GM12878 (cell line): Measurements from ENCODE around the gene PTGIS.

Experiments
- BCL11A ChIP-seq: IDR thresholded peaks from 2 replicates; pipeline ENCODE4 v1.6.1; 2011; ENCODE audit warnings: low read depth, low read length
- BHLHE40 ChIP-seq, 2 experiments: fragments of 450-650 bp in 1 of 2; IDR thresholded peaks; 2 replicates each; pipeline ENCODE4 v1.6.1; 2011 to 2017; ENCODE audit warnings: low read depth in 2 of 2, borderline replicate concordance in 1 of 2, improper control_type of control experiment in 1 of 2, low read length in 1 of 2, mild to moderate bottlenecking in 1 of 2
- CBX3 ChIP-seq: fragments of 200-600 bp; sonication (generic); IDR thresholded peaks from 2 replicates; pipeline ENCODE4 v1.6.1; 2016; ENCODE audit warnings: low read depth, borderline replicate concordance
- CEBPB ChIP-seq, 2 experiments: fragments of 150-350 bp in 1 of 2; IDR thresholded peaks; 2 replicates each; pipeline ENCODE4 v1.6.1; 2012 to 2014; ENCODE audit warnings: low read depth in 2 of 2, low read length in 2 of 2, borderline replicate concordance in 1 of 2, inconsistent platforms in 1 of 2
- CTCF ChIP-seq, 3 experiments: IDR thresholded peaks in 2 of 3; conservative IDR thresholded peaks in 1 of 3; 2 replicates each; pipeline ENCODE4 v1.5.1; 2011; ENCODE audit warnings: low read depth in 3 of 3, low read length in 3 of 3, mild to moderate bottlenecking in 3 of 3, control low read depth in 2 of 3, moderate library complexity in 2 of 3, inconsistent platforms in 1 of 3, mixed read lengths in 1 of 3; ENCODE audit not compliant: control insufficient read depth in 2 of 3, insufficient read depth in 1 of 3; ENCODE audit errors: extremely low read depth in 1 of 3
- EZH2 ChIP-seq: IDR thresholded peaks from 2 replicates; pipeline ENCODE4 v1.6.1; 2012; ENCODE audit warnings: low read depth, mild to moderate bottlenecking, control low read depth, inconsistent platforms, low read length, borderline replicate concordance; ENCODE audit not compliant: control insufficient read depth
- GABPA ChIP-seq: IDR thresholded peaks from 2 replicates; pipeline ENCODE4 v1.6.1; 2014; ENCODE audit warnings: antibody characterized with exemption, low read depth, mild to moderate bottlenecking, inconsistent platforms
- JUND ChIP-seq: IDR thresholded peaks from 2 replicates; pipeline ENCODE4 v1.6.1; 2012; ENCODE audit warnings: low read depth, mild to moderate bottlenecking, low read length, improper control_type of control experiment, moderate library complexity
- POLR2AphosphoS5 ChIP-seq: IDR thresholded peaks from 2 replicates; pipeline ENCODE4 v1.6.1; 2011; ENCODE audit warnings: mild to moderate bottlenecking, low read length, inconsistent platforms
- SIN3A ChIP-seq: IDR thresholded peaks from 2 replicates; pipeline ENCODE4 v1.6.1; 2012; ENCODE audit warnings: low read depth, low read length, improper control_type of control experiment
- TAF1 ChIP-seq: IDR thresholded peaks from 2 replicates; pipeline ENCODE4 v1.6.1; 2011; ENCODE audit warnings: mild to moderate bottlenecking, low read depth, low read length, borderline replicate concordance
- ZSCAN29 ChIP-seq: fragments of 450-650 bp; IDR thresholded peaks from 2 replicates; pipeline ENCODE4 v1.6.1; 2017; ENCODE audit warnings: mild to moderate bottlenecking, moderate library complexity
- TF ChIP-seq, protein P1 (sequence below): IDR thresholded peaks from 2 replicates; pipeline ENCODE4 v1.6.1; 2011; ENCODE audit warnings: borderline replicate concordance, low read depth, mild to moderate bottlenecking, moderate library complexity, low read length; ENCODE audit not compliant: insufficient read depth, poor library complexity, severe bottlenecking
- TF ChIP-seq, protein P2 (sequence below): IDR thresholded peaks from 2 replicates; pipeline ENCODE4 v1.6.1; 2011; ENCODE audit warnings: low read depth, low read length, improper control_type of control experiment, borderline replicate concordance

DNA sequence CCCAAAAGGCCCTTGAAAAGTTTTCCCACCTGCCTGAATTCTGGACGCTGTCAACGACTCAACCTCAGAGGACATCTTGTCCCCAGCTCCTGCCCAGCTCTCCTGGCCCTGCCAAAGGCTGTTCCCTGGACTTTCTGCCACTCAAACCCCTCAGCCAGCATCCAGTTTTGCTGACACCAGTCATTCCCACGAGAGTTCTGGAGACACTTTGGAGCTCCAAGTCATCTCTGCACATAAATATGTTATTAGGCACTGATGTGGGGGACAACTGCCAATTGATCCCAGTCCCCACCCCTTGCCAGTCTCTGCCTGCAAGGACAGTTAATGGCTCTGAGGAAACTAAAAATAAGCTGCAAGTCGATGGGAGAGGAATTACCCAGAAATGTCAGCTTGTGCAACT, 46.6 kb downstream of the PTGIS start:
- TF ChIP-seq ZSCAN29 (no peak), CTCF (IDR thresholded peaks at IDR 0.05 in 2 of 3, conservative IDR thresholded peaks at IDR 0.05 in 1 of 3; ENCODE audit: control insufficient read depth in 2 of 3, extremely low read depth in 1 of 3, insufficient read depth in 1 of 3, low read depth in 3 of 3, low read length in 3 of 3) (no peak), CEBPB (IDR thresholded peaks at IDR 0.05; ENCODE audit: borderline replicate concordance in 1 of 2, low read depth in 2 of 2, low read length in 2 of 2) (no peak), CBX3 (no peak), POLR2AphosphoS5 (no peak), SIN3A (no peak), BHLHE40 (IDR thresholded peaks at IDR 0.05; ENCODE audit: borderline replicate concordance in 1 of 2, low read depth in 2 of 2, low read length in 1 of 2) (no peak), TAF1 (no peak), JUND (no peak), EZH2 (no peak), BCL11A (no peak), GABPA (no peak)
- TF ChIP-seq, protein P1, sequence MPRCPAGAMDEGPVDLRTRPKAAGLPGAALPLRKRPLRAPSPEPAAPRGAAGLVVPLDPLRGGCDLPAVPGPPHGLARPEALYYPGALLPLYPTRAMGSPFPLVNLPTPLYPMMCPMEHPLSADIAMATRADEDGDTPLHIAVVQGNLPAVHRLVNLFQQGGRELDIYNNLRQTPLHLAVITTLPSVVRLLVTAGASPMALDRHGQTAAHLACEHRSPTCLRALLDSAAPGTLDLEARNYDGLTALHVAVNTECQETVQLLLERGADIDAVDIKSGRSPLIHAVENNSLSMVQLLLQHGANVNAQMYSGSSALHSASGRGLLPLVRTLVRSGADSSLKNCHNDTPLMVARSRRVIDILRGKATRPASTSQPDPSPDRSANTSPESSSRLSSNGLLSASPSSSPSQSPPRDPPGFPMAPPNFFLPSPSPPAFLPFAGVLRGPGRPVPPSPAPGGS, result no peak
- TF ChIP-seq, protein P2, sequence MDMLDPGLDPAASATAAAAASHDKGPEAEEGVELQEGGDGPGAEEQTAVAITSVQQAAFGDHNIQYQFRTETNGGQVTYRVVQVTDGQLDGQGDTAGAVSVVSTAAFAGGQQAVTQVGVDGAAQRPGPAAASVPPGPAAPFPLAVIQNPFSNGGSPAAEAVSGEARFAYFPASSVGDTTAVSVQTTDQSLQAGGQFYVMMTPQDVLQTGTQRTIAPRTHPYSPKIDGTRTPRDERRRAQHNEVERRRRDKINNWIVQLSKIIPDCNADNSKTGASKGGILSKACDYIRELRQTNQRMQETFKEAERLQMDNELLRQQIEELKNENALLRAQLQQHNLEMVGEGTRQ, result no peak
